Measurements from ENCODE around the gene CUEDC2.
A peak's percentile ranks its signal among the peaks of the same experiment; 100 is the strongest.

Gene CUEDC2

DNA sequence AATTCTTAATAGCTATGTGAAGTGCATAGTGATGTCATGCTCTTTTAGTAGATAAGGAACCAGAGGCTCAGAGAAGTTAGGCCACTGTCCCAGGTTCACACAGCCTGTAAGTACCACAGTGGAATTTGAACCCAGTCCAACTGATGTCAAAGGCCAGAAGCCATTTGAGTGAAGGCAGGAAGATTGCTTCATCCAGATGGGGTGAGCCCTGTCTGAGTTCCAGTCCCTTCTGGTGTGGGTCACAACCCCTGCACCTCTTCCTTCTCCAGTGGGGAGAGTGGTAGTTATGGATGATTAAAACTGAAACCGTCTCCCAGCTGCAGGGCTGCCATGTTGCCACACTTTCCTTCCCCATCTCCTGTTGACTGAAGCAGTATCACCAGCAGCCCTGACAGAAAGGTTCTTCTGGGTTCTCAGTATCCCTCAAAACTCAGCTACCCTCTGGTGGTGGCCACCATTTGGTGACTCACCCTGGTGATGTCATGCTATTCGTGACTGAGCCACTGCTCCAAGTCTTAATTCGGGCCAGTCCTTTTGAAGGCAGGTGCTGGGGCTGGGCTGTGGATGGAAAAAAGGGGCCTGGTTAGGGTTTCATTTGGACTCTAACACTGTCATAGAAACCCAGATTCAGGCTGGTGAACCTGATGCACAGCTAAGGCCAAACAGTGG is 20.4 kb upstream of the CUEDC2 start:
- no peak overlapping the region for H3K9ac ChIP-seq (ENCODE audit: low read depth, low read length)
- H3K4me2 ChIP-seq (ENCODE audit: low read length) = peak overlapping the region; percentile 35
- peaks cover 40% of the 10 kb centered on the region for H3K4me1 ChIP-seq (ENCODE audit: control insufficient read depth, insufficient read depth, low read length)
- H3K27me3 ChIP-seq (ENCODE audit: control insufficient read depth, insufficient read depth, low read length) = no peaks in the 10 kb centered on the region
- H3K4me3 ChIP-seq (ENCODE audit: low read length) = peak overlapping the region; percentile 2
- no peaks in the 10 kb centered on the region for H3K36me3 ChIP-seq (ENCODE audit: insufficient read depth, low read length)
- no peaks in the 10 kb centered on the region for H3K9me3 ChIP-seq (replicated peaks; ENCODE audit: low read length)

DNA sequence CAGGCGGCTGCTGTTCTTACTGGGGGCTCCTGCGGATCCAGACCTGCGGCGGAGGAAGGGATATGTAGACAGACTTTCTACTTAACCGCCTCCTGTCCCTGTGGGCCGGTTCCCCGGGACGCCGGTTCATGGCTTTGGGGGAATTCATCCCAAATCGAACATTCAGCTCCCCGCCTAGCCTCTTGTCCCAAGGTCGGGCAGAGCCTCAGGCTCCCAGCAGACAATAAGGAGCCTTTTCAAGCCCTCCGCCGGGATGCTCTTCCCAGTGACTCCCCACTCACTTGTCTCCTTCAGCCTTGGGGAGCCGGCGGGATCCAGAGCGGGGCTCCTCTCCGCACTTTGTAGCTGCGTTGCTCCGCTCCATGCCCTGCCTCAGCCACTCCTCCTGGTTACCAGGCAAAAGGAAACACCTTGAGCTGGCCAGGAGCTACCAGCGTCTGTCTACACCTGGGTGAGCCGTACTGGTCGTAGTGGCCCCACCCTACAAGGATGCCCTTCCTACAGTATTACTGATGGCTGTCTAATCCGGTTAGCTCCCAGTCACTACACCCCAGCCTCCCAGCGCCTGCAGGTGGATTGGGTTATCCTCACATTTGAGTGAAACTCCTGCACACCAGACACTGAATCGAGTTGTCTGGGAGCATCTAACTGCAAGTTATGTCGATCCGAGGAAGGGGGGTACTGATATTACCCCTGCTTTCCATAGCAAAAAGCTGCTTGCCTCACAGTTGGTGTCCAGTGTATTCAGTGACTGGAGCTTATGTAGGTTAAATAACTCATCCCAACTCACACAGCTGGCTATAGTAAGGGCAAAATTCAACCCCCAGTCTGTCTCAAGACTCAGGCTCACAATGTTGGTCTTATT is 19.0 kb upstream of the CUEDC2 start, which contains the start of gene C10orf95:
TSS of gene C10orf95 (minus strand) at position 439 of the 865 bp plus-strand sequence. CDS start 450 bp downstream, outside the sequence.
- Histone ChIP-seq H3K27me3 (ENCODE audit: control insufficient read depth, insufficient read depth, low read length) (no peaks in the 10 kb centered on the region), H3K4me1 (ENCODE audit: control insufficient read depth, insufficient read depth, low read length) (peaks cover 39% of the 10 kb centered on the region), H3K4me2 (ENCODE audit: low read length) (peak within 1 kb of the TSS; percentile 97), H3K9ac (ENCODE audit: low read depth, low read length) (peak within 1 kb of the TSS; percentile 65), H3K4me3 (ENCODE audit: low read length) (peak within 1 kb of the TSS; percentile 94), H3K36me3 (ENCODE audit: insufficient read depth, low read length) (no peaks in the 10 kb centered on the region), H3K9me3 (replicated peaks; ENCODE audit: low read length) (no peaks in the 10 kb centered on the region)

DNA sequence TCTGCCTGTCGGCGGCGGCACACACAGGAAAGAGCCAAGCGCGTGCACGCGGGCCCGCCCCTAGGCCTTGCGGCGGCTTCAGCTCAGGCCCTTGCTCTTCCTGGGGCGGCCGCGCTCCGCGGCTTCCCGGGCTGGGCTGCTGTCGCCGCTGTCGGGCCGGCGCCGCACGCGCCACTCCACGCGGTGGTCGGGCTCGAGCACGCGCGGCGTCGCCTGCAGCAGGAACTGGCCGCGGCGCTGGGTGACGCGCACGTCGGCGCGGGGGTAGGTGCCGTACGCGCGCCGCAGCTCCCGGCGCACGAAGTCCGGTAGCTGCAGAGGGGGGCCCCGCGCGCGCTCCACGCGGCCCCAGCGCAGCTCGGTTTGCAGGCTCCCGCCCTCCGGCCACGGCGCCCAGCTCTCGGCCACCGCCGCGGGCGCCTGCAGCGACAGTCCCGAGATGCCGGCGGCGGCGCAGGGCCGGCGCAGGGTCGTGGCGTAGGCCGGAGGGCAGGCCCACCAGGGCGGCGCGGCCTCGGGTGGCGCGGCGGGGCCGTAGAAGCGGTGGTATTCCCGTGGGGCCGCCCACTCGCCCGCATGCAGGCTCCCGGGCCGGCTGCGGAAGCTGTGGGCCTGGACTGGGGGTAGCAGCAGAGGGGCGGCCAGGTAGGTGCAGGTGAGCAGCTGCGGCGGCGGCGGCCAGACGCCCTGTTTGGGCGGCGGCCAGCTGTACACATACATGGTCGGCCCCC is 18.2 kb upstream of the CUEDC2 start:
- Histone ChIP-seq H3K9ac (ENCODE audit: low read depth, low read length) (peak overlapping the region; percentile 65), H3K36me3 (ENCODE audit: insufficient read depth, low read length) (no peaks in the 10 kb centered on the region), H3K4me3 (ENCODE audit: low read length) (peak overlapping the region; percentile 94), H3K27me3 (ENCODE audit: control insufficient read depth, insufficient read depth, low read length) (no peaks in the 10 kb centered on the region), H3K4me1 (ENCODE audit: control insufficient read depth, insufficient read depth, low read length) (peaks cover 32% of the 10 kb centered on the region), H3K9me3 (replicated peaks; ENCODE audit: low read length) (no peaks in the 10 kb centered on the region), H3K4me2 (ENCODE audit: low read length) (peak overlapping the region; percentile 97)

DNA sequence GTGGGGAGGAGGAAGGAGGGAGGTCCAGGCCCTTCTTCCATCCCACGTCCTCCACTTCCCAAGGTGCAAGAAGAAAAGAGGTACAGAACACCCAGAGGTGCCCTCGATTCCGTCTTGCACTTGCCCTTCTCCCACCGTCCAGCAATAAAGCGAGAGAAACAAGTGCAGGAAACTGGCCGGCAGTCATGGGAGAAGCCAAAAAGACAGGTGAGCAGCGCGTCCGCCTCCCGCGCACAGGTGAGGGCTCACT is 17.7 kb upstream of the CUEDC2 start:
- H3K4me2 ChIP-seq (ENCODE audit: low read length) = peak overlapping the region; percentile 97
- peaks cover 32% of the 10 kb centered on the region for H3K4me1 ChIP-seq (ENCODE audit: control insufficient read depth, insufficient read depth, low read length)
- H3K4me3 ChIP-seq (ENCODE audit: low read length) = peak overlapping the region; percentile 94
- H3K36me3 ChIP-seq (ENCODE audit: insufficient read depth, low read length) = no peaks in the 10 kb centered on the region
- H3K27me3 ChIP-seq (ENCODE audit: control insufficient read depth, insufficient read depth, low read length) = no peaks in the 10 kb centered on the region
- no peaks in the 10 kb centered on the region for H3K9me3 ChIP-seq (replicated peaks; ENCODE audit: low read length)
- peak overlapping the region; percentile 65 for H3K9ac ChIP-seq (ENCODE audit: low read depth, low read length)

DNA sequence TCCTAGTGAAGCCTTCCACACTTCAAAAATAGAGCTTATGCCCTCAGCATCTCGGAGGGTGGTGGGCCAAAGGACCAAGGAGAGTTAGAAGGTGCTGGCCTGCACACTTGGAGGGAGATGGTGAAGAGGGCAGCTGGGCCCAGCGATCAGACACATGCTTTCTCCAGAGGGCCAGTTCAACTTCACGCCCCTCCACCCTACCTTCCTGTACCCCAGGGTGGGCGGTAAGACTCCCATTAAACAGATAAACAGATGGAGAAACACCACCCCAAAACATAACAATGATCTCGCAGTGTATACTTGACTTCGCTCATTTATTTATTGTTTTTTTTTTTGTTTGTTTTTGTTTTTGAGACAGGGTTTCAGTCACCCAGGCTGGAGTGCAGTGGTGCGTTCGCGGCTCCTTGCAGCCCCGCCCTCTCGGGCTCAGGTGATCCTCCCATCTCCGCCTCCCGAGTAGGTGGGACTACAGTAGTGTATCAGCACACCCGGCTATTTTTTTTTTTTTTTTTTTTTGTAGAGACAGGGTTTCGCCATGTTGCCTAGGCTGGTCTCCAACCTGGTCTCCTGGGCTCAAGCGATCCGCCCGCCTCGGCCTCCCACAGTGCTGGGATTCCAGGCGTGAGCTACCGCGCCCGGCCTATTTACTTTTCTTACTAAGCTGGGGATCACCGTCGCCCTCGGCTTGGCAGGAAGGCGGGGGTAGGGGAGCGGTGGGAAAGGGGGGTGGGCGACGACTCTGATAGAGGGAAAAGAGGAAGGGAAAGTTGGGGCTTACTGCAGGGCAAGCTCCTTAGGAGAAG is 17.1 kb upstream of the CUEDC2 start:
- H3K4me3 ChIP-seq (ENCODE audit: low read length) = peak overlapping the region; percentile 94
- H3K4me2 ChIP-seq (ENCODE audit: low read length) = peak overlapping the region; percentile 97
- H3K9me3 ChIP-seq (replicated peaks; ENCODE audit: low read length) = no peaks in the 10 kb centered on the region
- no peaks in the 10 kb centered on the region for H3K27me3 ChIP-seq (ENCODE audit: control insufficient read depth, insufficient read depth, low read length)
- peaks cover 30% of the 10 kb centered on the region for H3K4me1 ChIP-seq (ENCODE audit: control insufficient read depth, insufficient read depth, low read length)
- no peaks in the 10 kb centered on the region for H3K36me3 ChIP-seq (ENCODE audit: insufficient read depth, low read length)
- peak overlapping the region; percentile 65 for H3K9ac ChIP-seq (ENCODE audit: low read depth, low read length)

DNA sequence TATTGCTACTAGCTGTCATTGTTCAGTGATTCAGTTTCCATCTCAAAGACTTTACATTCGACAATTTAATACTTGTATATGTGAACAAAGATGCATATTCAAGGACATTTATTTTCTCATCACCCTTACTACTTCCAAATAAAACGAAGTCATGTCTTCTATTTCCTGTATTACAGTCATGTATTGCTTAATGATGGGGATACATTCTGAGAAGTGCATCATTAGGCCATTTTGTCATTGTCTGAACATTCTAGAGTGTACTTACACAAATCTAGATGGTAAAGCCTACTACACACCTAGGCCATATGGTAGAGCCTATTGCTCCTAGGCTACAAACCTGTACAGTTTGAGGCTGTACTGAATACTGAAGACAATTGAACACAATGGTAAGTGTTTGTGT is 12.5 kb upstream of the CUEDC2 start:
- Histone ChIP-seq H3K9me3 (replicated peaks; ENCODE audit: low read length) (no peaks in the 10 kb centered on the region), H3K4me1 (ENCODE audit: control insufficient read depth, insufficient read depth, low read length) (peaks cover under 1% of the 10 kb centered on the region), H3K36me3 (ENCODE audit: insufficient read depth, low read length) (no peaks in the 10 kb centered on the region), H3K4me3 (ENCODE audit: low read length) (no peak overlapping the region), H3K27me3 (ENCODE audit: control insufficient read depth, insufficient read depth, low read length) (peaks cover 6% of the 10 kb centered on the region), H3K9ac (ENCODE audit: low read depth, low read length) (no peak overlapping the region), H3K4me2 (ENCODE audit: low read length) (no peak overlapping the region)

DNA sequence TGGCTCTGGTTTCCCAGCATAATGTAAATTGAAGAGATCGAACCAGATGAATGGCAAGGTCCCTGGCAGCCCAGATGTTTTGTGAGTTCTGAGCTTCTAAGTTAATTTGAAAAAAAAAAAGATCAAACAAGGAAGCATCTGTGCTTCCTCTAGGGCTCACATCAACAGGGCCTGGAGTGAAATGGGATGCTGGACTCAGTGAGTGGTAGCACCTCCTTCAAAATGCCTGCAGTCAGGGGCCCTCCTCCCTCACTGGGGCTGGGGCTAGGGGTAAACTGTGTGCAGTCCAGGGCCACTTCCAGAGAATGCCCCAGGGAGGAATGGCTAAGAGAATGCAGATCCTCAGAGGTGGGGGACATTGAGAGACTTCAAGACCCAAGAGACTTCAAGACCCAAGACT is 6.0 kb upstream of the CUEDC2 start:
- Histone ChIP-seq H3K27me3 (ENCODE audit: control insufficient read depth, insufficient read depth, low read length) (peaks cover 6% of the 10 kb centered on the region), H3K4me1 (ENCODE audit: control insufficient read depth, insufficient read depth, low read length) (peaks cover 17% of the 10 kb centered on the region), H3K36me3 (ENCODE audit: insufficient read depth, low read length) (no peaks in the 10 kb centered on the region), H3K9ac (ENCODE audit: low read depth, low read length) (no peak overlapping the region), H3K9me3 (replicated peaks; ENCODE audit: low read length) (no peaks in the 10 kb centered on the region), H3K4me3 (ENCODE audit: low read length) (no peak overlapping the region), H3K4me2 (ENCODE audit: low read length) (no peak overlapping the region)

DNA sequence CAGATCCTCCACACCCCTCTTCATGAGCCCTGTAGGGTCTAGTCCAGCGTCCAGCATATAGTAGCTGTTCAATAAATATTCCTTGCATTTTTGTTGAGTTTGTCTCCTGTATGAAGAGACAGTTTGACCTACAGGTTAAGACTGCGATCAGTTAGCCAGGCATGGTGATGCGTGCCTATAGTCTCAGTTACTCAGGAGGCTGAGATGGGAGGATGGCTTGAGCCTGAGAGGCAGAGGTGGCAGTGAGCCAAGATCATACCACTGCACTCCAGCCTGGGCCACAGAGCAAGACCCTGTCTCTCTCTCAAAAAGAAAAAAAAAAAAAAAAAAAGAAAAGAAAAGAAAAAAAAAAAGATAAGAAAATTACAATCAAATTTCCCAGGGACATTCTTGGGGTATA is 5.1 kb upstream of the CUEDC2 start:
- Histone ChIP-seq H3K9ac (ENCODE audit: low read depth, low read length) (no peak overlapping the region), H3K4me2 (ENCODE audit: low read length) (no peak overlapping the region), H3K9me3 (replicated peaks; ENCODE audit: low read length) (no peaks in the 10 kb centered on the region), H3K4me1 (ENCODE audit: control insufficient read depth, insufficient read depth, low read length) (peaks cover 17% of the 10 kb centered on the region), H3K27me3 (ENCODE audit: control insufficient read depth, insufficient read depth, low read length) (peaks cover 6% of the 10 kb centered on the region), H3K36me3 (ENCODE audit: insufficient read depth, low read length) (no peaks in the 10 kb centered on the region), H3K4me3 (ENCODE audit: low read length) (no peak overlapping the region)

DNA sequence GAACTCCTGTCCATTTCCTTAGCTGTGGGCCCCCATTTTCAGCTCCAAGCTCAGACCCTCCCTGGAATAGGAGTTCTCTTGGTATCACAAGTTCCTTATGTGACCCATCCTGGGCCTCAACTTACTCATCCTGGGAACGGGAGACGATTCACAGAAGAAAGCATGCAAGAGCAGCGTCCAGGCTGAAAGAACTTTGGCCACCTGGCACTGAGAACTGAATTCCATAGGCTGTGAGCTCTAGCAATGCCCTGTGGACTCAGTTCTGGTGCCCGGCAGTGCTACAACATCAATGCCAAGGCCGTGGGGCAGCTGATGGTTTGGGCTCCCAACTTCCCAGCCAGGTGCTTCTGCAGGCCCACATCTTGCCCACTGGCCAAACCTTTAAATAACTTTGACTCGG is 3.9 kb upstream of the CUEDC2 start:
- Histone ChIP-seq H3K4me1 (ENCODE audit: control insufficient read depth, insufficient read depth, low read length) (peaks cover 25% of the 10 kb centered on the region), H3K4me3 (ENCODE audit: low read length) (no peak overlapping the region), H3K9me3 (replicated peaks; ENCODE audit: low read length) (no peaks in the 10 kb centered on the region), H3K36me3 (ENCODE audit: insufficient read depth, low read length) (no peaks in the 10 kb centered on the region), H3K4me2 (ENCODE audit: low read length) (peak overlapping the region; percentile 80), H3K9ac (ENCODE audit: low read depth, low read length) (no peak overlapping the region), H3K27me3 (ENCODE audit: control insufficient read depth, insufficient read depth, low read length) (no peaks in the 10 kb centered on the region)

DNA sequence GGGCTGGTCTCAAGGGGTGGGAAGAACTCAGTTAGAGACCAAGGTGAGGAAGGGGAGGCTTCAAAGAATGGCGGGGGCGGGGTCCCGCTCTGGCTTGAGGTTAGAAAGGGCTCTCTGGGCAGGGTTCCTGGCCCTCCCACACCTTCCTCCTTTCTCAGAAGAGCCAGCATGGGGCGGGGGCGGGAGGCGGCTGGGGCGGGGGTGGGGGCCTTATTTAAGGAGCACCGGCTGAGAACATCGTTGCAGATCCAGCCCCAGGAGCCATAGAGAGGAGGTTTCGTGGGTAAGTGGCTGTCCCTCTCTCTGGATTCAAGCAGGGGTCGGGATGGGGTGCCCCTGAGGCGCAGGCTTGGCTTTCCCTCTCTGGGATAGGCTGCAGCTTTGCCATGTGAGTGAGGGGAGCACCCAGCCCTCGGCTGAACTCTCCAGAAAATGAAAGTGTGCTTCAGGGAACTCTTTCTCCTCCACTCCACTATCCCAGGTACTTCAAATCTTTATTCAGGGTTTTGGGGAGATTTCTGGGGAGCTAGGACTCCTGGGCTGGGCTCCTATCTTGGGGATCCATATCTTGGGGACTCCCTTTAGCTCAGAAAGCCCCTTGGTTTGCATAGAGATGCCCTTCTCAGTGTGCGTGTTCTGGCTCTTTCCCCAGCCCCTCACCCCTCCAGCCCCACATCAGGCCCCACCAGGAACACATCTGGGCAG is 3.3 kb upstream of the CUEDC2 start:
- Histone ChIP-seq H3K4me3 (ENCODE audit: low read length) (peak overlapping the region; percentile 63), H3K4me2 (ENCODE audit: low read length) (peak overlapping the region; percentile 80), H3K36me3 (ENCODE audit: insufficient read depth, low read length) (no peaks in the 10 kb centered on the region), H3K4me1 (ENCODE audit: control insufficient read depth, insufficient read depth, low read length) (peaks cover 26% of the 10 kb centered on the region), H3K9me3 (replicated peaks; ENCODE audit: low read length) (no peaks in the 10 kb centered on the region), H3K9ac (ENCODE audit: low read depth, low read length) (peak overlapping the region; percentile 49), H3K27me3 (ENCODE audit: control insufficient read depth, insufficient read depth, low read length) (no peaks in the 10 kb centered on the region)
